Fibroblast of villous mesenchyme (primary cell): ENCODE measurements around the gene GRB14. TPM values are rescaled to one million over a fixed set of nuclear protein-coding genes. Genes with fewer than 3 reads are reported as not detected.
"Not testable (repeated sequence)": the region's sequence is repeated elsewhere in the genome, so short reads cannot be mapped to it uniquely, and the experiment has no call there.

Experiments
- DNase-seq: peaks from one replicate; pipeline ENCODE4 v3.0.0-alpha.2; 2010; ENCODE audit warnings: low read depth
- H3K4me3 ChIP-seq: 2 replicates; pipeline ENCODE4 v1.5.1; 2011; ENCODE audit warnings: low read depth, mild to moderate bottlenecking, low read length
- total RNA-seq: library from RNA; depleted of rRNA; stranded (reverse); fragments of >200 nt; gene quantifications from 2 replicates; pipeline ENCODE4 v1.2.3, GENCODE V29; 2012
- TF ChIP-seq, protein P1 (sequence below): IDR thresholded peaks from 2 replicates; pipeline ENCODE4 v1.5.1; 2012; ENCODE audit warnings: low read depth, mild to moderate bottlenecking, low read length; ENCODE audit not compliant: insufficient read depth

GRB14 gene
- total RNA-seq, 1 donor, result not detected

DNA sequence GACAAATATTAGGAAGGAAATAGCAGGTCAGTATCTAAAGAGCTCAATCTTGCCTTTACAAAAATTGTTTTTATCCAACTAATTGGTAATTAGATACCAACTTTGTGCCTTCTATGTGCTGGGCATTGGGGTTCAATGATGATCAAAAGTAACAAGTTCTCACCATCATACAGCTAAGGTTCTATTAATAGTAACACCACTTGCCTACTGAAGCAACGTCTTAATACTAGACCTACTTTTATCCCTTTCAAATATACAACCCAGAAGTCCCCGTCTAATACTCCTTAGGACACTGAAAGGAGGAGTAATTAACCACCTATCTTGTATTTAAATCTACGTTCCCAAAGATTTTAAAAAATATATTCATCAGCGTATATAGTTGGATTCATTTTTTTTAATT lies 59.3 kb downstream of the GRB14 start:
- H3K4me3 ChIP-seq, result no peak overlapping the region
- TF ChIP-seq, protein P1, sequence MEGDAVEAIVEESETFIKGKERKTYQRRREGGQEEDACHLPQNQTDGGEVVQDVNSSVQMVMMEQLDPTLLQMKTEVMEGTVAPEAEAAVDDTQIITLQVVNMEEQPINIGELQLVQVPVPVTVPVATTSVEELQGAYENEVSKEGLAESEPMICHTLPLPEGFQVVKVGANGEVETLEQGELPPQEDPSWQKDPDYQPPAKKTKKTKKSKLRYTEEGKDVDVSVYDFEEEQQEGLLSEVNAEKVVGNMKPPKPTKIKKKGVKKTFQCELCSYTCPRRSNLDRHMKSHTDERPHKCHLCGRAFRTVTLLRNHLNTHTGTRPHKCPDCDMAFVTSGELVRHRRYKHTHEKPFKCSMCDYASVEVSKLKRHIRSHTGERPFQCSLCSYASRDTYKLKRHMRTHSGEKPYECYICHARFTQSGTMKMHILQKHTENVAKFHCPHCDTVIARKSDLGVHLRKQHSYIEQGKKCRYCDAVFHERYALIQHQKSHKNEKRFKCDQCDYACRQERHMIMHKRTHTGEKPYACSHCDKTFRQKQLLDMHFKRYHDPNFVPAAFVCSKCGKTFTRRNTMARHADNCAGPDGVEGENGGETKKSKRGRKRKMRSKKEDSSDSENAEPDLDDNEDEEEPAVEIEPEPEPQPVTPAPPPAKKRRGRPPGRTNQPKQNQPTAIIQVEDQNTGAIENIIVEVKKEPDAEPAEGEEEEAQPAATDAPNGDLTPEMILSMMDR, result no peak
- no peak for DNase-seq

DNA sequence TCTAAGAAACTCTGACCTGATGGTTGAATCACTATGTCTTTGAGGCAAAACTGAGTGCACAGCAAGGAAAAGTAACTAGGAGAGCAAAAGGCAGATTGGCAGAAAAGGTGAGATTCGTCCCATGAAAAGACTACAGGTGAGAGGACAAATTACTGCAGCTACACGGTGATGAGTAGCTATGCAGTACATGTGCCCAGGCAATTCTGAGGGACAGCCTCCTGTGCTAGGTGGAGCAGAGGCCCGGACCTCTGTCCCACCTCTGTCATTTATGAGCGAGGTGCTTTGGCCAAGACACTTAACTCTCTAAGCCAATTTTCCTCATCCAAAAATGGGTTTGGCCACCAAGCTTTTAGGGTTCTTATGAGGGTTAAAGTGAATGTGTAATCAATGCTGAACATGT lies 59.9 kb downstream of the GRB14 start:
- TF ChIP-seq, protein P1, result no peak
- no peak for DNase-seq
- H3K4me3 ChIP-seq, result no peak overlapping the region

DNA sequence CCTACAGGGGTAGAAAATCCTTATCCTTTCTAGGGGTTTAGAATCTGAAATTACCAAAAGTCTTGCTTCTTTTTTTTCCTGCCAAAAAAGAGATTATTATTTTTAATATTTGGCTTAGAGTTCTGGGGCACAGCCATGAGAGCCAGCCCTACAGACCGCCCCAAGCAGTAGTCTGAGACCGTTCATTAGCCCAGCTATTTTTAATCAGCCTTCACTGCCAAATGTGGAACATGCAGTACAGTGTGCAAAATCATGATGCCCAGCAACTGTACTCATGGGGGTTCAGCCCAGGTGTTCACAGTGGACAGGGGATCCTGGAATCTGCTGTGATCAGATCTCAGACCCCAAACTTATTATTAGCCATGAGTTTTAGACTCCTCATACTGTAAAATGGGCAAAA lies 60.4 kb downstream of the GRB14 start:
- no peak for DNase-seq
- TF ChIP-seq, protein P1, result no peak
- H3K4me3 ChIP-seq, result no peak overlapping the region

DNA sequence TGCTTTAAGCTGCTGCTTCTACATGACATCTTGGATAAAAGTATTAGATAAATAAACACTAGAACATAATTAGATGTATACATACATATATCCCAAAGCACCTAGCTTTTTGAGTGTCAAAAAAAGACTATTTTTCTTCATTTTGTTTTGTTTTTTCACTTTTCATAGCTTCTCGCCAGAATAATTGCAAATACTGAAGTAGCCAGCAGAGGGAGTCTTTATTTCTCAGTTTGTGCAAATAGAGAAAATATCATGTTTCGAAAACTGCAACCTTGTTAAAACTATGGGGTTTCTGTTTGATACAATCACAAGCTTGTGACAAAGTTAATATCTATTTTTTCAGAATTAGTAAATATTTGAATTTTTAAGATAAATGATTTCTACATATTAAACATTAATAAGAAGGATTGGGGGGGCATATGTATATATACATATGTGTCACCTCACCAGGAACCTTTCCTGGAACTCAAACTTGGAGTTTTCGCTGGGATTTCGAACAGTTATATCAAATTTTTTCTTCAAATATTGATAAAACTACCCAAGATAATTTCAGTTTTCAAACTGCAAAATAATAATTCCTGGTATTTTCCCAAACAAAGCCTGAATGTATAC lies 61.0 kb downstream of the GRB14 start:
- peak; percentile 28 for DNase-seq
- TF ChIP-seq, protein P1, result peak; percentile 65
- H3K4me3 ChIP-seq, result no peak overlapping the region

DNA sequence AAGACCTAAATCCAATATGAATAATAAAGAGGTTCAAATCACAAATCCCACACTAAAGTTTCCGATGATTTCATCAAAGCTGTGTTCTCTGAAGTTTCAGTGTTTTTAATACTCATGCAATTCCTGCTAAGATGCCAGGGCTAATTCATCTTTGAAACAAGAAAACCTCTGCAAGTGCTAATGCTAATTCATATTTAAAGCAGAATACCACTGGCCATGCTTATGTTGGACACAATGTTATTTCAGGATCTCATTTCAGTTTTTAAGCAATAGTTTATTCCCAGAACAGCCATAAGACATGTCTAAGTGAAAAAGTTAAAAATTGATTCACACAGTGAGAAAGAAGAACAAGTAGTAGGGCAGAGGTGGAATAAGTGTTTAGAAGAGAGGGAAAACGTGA lies 62.8 kb downstream of the GRB14 start:
- no peak for DNase-seq
- TF ChIP-seq, protein P1, result no peak
- no peak overlapping the region for H3K4me3 ChIP-seq

DNA sequence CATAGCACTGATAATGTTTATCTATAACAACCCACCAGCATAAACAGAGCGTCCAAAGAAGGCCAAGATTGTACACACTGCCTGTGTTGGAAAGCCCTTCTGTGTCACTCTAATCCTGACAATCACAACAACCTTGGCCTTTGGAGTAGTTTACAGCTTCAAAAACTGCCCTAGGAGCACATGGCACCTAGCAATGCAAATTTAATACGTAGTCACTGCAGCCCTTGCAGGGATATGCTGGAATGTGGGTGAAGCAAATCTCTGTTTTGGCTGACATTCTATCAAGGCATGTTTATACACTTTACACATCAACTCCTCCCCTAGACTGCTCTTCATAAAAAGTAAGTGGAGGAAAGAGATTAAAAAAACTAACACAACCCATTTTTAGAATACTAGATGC lies 66.8 kb downstream of the GRB14 start:
- no peak for DNase-seq
- H3K4me3 ChIP-seq, result no peak overlapping the region
- TF ChIP-seq, protein P1, result no peak

DNA sequence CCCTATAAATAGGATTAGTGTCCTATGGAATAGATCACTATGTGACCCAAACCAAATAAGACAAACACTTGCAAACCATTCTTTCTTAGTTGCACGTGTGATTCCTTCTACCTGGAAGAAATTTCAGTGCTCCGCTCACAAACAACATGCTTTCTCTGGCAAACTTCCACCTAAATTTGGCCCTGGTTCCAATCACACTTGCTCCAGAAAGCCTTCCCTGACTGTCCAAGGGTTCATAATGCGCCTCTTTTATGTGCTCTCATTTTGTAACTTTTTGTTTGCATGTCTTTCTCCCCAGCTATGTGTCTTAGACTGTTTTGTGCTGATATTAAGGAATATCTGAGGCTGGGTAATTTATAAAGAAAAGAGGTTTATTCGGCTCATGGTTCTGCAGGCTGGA lies 69.8 kb downstream of the GRB14 start:
- TF ChIP-seq, protein P1, result no peak
- DNase-seq, result no peak
- no peak overlapping the region for H3K4me3 ChIP-seq

DNA sequence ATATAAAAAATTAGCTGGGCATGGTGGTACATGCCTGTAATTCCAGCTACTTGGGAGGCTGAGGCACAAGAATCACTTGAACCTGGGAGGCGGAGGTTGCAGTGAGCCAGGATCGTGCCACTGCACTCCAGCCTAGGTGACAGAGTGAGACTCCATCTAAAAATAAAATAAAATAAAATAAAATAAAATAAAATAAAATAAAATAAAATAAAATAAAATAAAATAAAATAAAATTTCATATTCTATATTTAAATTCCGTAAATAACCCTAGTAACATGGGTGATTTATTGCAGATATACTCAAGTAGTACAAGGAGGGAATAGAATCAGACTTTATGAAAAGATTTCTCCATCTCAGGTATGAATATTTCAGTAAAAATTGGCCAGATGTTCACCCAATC lies 71.6 kb downstream of the GRB14 start:
- H3K4me3 ChIP-seq, DNase-seq: not testable (repeated sequence)
